Stomach (tissue), 4 donors: ENCODE results near the gene CPT1B.

ENCODE experiments used
- CTCF ChIP-seq, 7 experiments: fragments of 450-650 bp in 4 of 7; fragments of 200-600 bp in 3 of 7; sonication (generic) in 3 of 7; IDR thresholded peaks; one replicate each; pipeline ENCODE4 v1.5.1; 2016 to 2019; ENCODE audit warnings: antibody characterized with exemption in 7 of 7, control low read depth in 2 of 7, mild to moderate bottlenecking in 1 of 7
- POLR2A ChIP-seq, 4 donors: fragments of 450-650 bp; IDR thresholded peaks; one replicate each; pipeline ENCODE4 v1.6.1; 2016; ENCODE audit warnings: antibody characterized with exemption in 4 of 4, control low read depth in 2 of 4, mild to moderate bottlenecking in 1 of 4, moderate library complexity in 1 of 4

DNA sequence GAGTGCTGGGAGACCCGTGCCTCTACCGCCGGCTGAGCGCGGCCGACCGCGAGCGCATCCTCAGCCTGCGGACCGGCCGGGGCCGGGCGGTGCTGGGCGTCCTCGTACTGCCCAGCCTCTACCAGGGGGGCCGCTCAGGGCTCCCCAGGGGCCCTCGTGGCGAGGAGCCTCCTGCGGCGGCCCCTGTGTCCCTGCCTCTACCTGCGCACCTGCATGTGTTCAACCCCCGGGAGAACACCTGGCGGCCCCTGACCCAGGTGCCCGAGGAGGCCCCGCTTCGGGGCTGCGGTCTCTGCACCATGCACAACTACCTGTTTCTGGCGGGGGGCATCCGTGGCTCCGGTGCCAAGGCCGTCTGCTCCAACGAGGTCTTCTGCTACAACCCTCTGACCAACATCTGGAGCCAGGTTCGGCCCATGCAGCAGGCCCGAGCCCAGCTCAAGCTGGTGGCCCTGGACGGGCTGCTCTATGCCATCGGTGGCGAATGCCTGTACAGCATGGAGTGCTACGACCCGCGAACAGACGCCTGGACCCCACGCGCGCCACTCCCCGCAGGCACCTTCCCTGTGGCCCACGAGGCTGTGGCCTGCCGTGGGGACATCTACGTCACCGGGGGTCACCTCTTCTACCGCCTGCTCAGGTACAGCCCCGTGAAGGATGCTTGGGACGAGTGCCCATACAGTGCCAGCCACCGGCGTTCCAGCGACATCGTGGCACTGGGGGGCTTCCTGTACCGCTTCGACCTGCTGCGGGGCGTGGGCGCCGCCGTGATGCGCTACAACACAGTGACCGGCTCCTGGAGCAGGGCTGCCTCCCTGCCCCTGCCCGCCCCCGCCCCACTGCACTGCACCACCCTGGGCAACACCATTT, 29.1 kb downstream of the CPT1B start:
- no peak for TF ChIP-seq POLR2A (IDR thresholded peaks at IDR 0.05)
- no peak for TF ChIP-seq CTCF (IDR thresholded peaks at IDR 0.05)
